Osteoblast (primary cell): ENCODE measurements around the gene PPP1R13B. TPM values are rescaled to one million over a fixed set of nuclear protein-coding genes. Genes with fewer than 3 reads are reported as not detected.
A peak's percentile ranks its signal among the peaks of the same experiment; 100 is the strongest.

Experiments used
- DNase-seq: peaks from one replicate; pipeline ENCODE4 v3.0.0; 2011; ENCODE audit warnings: low spot score, mixed read lengths; ENCODE audit not compliant: insufficient read length; ENCODE audit errors: missing footprints
- H2AFZ ChIP-seq: 2 replicates; pipeline ENCODE4 v1.6.0; 2011; ENCODE audit warnings: mild to moderate bottlenecking, low read length
- H3K27ac ChIP-seq: 2 replicates; pipeline ENCODE4 v1.5.1; 2011; ENCODE audit warnings: mild to moderate bottlenecking, low read depth, low read length, moderate library complexity
- H3K27me3 ChIP-seq: 2 replicates; pipeline ENCODE4 v1.6.0; 2012; ENCODE audit warnings: mild to moderate bottlenecking, control low read depth, inconsistent platforms, low read length, moderate library complexity; ENCODE audit not compliant: insufficient read depth
- H3K36me3 ChIP-seq: 2 replicates; pipeline ENCODE4 v1.5.1; 2011; ENCODE audit warnings: mild to moderate bottlenecking, low read length, control low read depth, moderate library complexity; ENCODE audit not compliant: insufficient read depth
- H3K4me1 ChIP-seq: 2 replicates; pipeline ENCODE4 v1.5.1; 2011; ENCODE audit warnings: mild to moderate bottlenecking, low read length, control low read depth, moderate library complexity; ENCODE audit not compliant: insufficient read depth
- H3K4me2 ChIP-seq: 2 replicates; pipeline ENCODE4 v1.6.0; 2011; ENCODE audit warnings: mild to moderate bottlenecking, low read length; ENCODE audit not compliant: insufficient read depth
- H3K4me3 ChIP-seq: fragments of 200-600 bp; sonication (generic); 3 replicates; pipeline ENCODE4 v1.5.1; 2012; ENCODE audit warnings: mild to moderate bottlenecking, low read length, inconsistent platforms; ENCODE audit not compliant: insufficient read depth
- H3K79me2 ChIP-seq: 2 replicates; pipeline ENCODE4 v1.6.0; 2012; ENCODE audit warnings: mild to moderate bottlenecking, low read length, control low read depth, inconsistent platforms; ENCODE audit not compliant: insufficient read depth
- H3K9me3 ChIP-seq: 2 replicates; pipeline ENCODE4 v1.5.1; 2011; ENCODE audit warnings: low read depth, low read length, control low read depth
- H4K20me1 ChIP-seq: 2 replicates; pipeline ENCODE4 v1.6.0; 2012; ENCODE audit warnings: mild to moderate bottlenecking, low read length, control low read depth; ENCODE audit not compliant: insufficient read depth
- CTCF ChIP-seq: IDR thresholded peaks from 2 replicates; pipeline ENCODE4 v1.5.1; 2011; ENCODE audit warnings: mild to moderate bottlenecking, low read depth, low read length, moderate library complexity; ENCODE audit errors: extremely low read depth
- total RNA-seq: library from RNA; depleted of rRNA; stranded (reverse); fragments of >200 nt; gene quantifications from 2 replicates; pipeline ENCODE4 v1.2.3, GENCODE V29; 2012

PPP1R13B gene
- total RNA-seq, 1 donor: 3.3 TPM

DNA sequence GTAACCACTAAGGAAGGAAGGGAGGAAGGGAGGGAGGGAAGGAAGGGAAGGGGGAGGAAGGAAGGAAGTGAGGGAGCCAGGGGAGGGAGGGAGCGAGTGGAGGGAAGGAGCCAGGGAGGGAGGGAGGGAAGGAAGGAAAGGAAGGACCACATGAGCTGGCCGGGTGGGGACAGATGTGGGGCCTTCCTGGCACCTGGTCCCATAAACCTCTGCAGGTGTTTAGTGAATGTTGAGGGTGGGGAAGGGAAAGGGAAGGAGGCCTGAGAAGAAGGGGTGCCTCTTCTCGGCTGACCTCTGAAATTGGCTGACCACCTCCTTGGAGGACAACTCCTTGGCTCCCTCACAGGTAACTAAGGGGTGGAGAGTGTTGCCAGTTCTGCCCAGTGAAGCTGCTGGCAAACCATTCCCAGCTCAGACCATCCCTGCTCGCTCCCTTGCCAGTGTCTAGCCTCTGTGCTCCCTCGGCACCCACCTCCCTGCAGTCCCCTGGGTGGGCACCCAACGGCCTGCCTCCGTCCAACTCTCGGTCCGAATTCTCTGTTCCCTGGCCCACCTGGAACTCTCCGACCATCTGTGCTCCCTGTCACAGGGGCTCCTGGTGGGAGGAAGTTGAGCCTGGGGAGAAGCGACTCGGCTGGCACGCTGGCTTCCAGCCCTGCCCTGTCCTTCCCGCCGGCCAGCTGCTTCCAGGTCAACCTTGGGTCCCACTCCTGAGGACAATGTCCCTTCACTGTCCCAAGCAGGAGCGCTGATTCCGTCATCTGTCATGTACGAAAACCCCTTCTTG, 12.2 kb upstream of the PPP1R13B start:
- no peak overlapping the region for H2AFZ ChIP-seq
- DNase-seq: peak; percentile 73
- no peaks in the 10 kb centered on the region for H3K36me3 ChIP-seq
- no peaks in the 10 kb centered on the region for H4K20me1 ChIP-seq
- H3K4me1 ChIP-seq: no peaks in the 10 kb centered on the region
- H3K4me2 ChIP-seq: no peak overlapping the region
- no peaks in the 10 kb centered on the region for H3K27me3 ChIP-seq
- no peak for TF ChIP-seq CTCF
- H3K27ac ChIP-seq: no peak overlapping the region
- no peak overlapping the region for H3K4me3 ChIP-seq
- no peaks in the 10 kb centered on the region for H3K79me2 ChIP-seq
- H3K9me3 ChIP-seq: no peaks in the 10 kb centered on the region

DNA sequence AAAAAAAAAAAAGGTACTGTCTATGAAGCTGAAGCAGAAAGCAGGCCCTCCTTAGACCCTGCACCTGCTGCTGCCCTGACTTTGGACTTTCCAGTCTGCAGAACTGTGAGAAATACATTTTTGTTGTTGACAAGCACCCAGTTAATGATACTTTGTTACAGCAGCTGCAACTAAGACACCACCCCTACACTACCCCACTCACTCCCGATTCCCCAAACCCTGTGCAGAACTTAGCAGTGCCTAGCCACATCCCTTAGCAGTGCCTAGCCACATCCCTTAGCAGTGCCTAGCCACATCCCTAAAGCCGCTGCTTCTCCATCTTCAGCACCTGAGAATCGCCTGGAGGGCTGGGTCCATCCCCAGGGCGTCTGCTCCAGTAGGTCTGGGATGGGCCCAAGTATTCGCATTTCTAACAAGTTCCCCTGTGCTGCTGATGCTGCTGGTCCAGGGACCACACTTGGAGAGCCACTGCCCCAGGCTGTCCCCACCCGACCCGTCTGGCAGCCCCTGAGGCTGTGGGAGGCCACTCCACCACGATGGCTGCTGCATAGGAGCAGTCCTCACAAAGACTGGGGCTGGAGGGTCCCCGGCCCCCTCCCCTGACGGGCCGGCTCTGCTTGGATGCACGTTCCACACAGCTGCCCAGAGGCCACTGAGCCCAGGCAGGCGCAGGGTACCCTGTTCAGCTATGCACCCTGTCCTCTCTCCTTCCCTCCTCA, 10.8 kb upstream of the PPP1R13B start:
- no peaks in the 10 kb centered on the region for H4K20me1 ChIP-seq
- H2AFZ ChIP-seq: no peak overlapping the region
- no peaks in the 10 kb centered on the region for H3K27me3 ChIP-seq
- TF ChIP-seq CTCF: no peak
- H3K4me1 ChIP-seq: no peaks in the 10 kb centered on the region
- H3K79me2 ChIP-seq: no peaks in the 10 kb centered on the region
- H3K36me3 ChIP-seq: no peaks in the 10 kb centered on the region
- no peak overlapping the region for H3K4me2 ChIP-seq
- peak; percentile 69 for DNase-seq
- no peaks in the 10 kb centered on the region for H3K9me3 ChIP-seq
- H3K27ac ChIP-seq: no peak overlapping the region
- no peak overlapping the region for H3K4me3 ChIP-seq

DNA sequence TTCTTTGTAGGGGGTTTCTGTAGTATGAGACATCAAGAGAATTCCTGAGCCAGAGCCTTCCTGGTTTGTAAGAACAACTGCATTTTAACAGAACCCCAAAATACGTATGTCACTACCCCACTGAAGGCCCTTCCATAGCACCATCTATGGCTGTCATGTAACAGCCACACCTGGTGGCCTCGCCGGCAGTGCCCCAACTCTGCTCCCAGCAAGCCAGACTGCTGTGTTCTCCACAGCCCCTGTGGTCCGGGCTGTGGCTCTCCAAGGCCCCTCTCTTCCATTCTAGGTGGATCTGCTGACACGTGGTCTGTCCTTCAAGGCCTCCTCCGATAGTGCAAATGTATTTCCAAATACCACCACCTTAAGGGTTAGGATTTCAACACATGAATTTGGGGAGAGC, 9.9 kb upstream of the PPP1R13B start:
- H2AFZ ChIP-seq: no peak overlapping the region
- DNase-seq: peak; percentile 19
- no peaks in the 10 kb centered on the region for H3K27me3 ChIP-seq
- no peaks in the 10 kb centered on the region for H3K79me2 ChIP-seq
- no peak overlapping the region for H3K4me2 ChIP-seq
- no peaks in the 10 kb centered on the region for H3K9me3 ChIP-seq
- H3K4me3 ChIP-seq: no peak overlapping the region
- H3K36me3 ChIP-seq: no peaks in the 10 kb centered on the region
- no peaks in the 10 kb centered on the region for H3K4me1 ChIP-seq
- no peaks in the 10 kb centered on the region for H4K20me1 ChIP-seq
- no peak overlapping the region for H3K27ac ChIP-seq
- no peak for TF ChIP-seq CTCF

- H3K27me3 ChIP-seq: no peaks in the 10 kb centered on the region
- H3K4me2 ChIP-seq: no peak overlapping the region
- no peak for TF ChIP-seq CTCF
- no peaks in the 10 kb centered on the region for H3K36me3 ChIP-seq
- H3K4me3 ChIP-seq: no peak overlapping the region
- no peaks in the 10 kb centered on the region for H4K20me1 ChIP-seq
- no peak overlapping the region for H3K27ac ChIP-seq
- no peaks in the 10 kb centered on the region for H3K79me2 ChIP-seq
- no peaks in the 10 kb centered on the region for H3K4me1 ChIP-seq
- H3K9me3 ChIP-seq: no peaks in the 10 kb centered on the region
- DNase-seq: peak; percentile 47
- H2AFZ ChIP-seq: no peak overlapping the region
Observed at GRCh38 chr14:103856607-103857006, 9.2 kb upstream of the PPP1R13B start.
